ENCODE data around the gene HACD2.

HACD2 gene

GRCh38 chr3:123571973-123572365 lies 12.9 kb downstream of the HACD2 start:
- DNase-seq (ENCODE audit: extremely low read depth, insufficient read length), result no peak
- H3K27me3 ChIP-seq (replicated peaks; ENCODE audit: control insufficient read depth, insufficient read depth, low read length), result no peaks in the 10 kb centered on the region
- peaks cover 2% of the 10 kb centered on the region; the same call in 1 of the 2 replicates for H3K36me3 ChIP-seq (ENCODE audit: control insufficient read depth, insufficient read depth, low read length)
- H3K4me3 ChIP-seq (replicated peaks; ENCODE audit: low read depth, low read length), result no peak overlapping the region
- no peak for TF ChIP-seq CTCF (IDR thresholded peaks at IDR 0.05; ENCODE audit: insufficient read depth, low read length, poor library complexity, severe bottlenecking)

GRCh38 chr3:123571264-123571972 lies 13.4 kb downstream of the HACD2 start:
- no peak for TF ChIP-seq CTCF (IDR thresholded peaks at IDR 0.05; ENCODE audit: insufficient read depth, low read length, poor library complexity, severe bottlenecking)
- Histone ChIP-seq H3K4me3 (replicated peaks; ENCODE audit: low read depth, low read length) (no peak overlapping the region), H3K27me3 (replicated peaks; ENCODE audit: control insufficient read depth, insufficient read depth, low read length) (no peaks in the 10 kb centered on the region), H3K36me3 (ENCODE audit: control insufficient read depth, insufficient read depth, low read length) (peaks cover 4% of the 10 kb centered on the region)
- DNase-seq (ENCODE audit: extremely low read depth, insufficient read length), result no peak

- DNase-seq (ENCODE audit: extremely low read depth, insufficient read length), result no peak
- H3K36me3 ChIP-seq (ENCODE audit: control insufficient read depth, insufficient read depth, low read length), result peaks cover 6% of the 10 kb centered on the region
- H3K27me3 ChIP-seq (replicated peaks; ENCODE audit: control insufficient read depth, insufficient read depth, low read length), result no peaks in the 10 kb centered on the region
- H3K4me3 ChIP-seq (replicated peaks; ENCODE audit: low read depth, low read length), result no peak overlapping the region
- TF ChIP-seq CTCF (IDR thresholded peaks at IDR 0.05; ENCODE audit: insufficient read depth, low read length, poor library complexity, severe bottlenecking), result no peak
These were observed 16.0 kb downstream of the HACD2 start for GRCh38 chr3:123568875-123569274.

- H3K27me3 ChIP-seq (replicated peaks; ENCODE audit: control insufficient read depth, insufficient read depth, low read length), result no peaks in the 10 kb centered on the region
- peaks cover 6% of the 10 kb centered on the region for H3K36me3 ChIP-seq (ENCODE audit: control insufficient read depth, insufficient read depth, low read length)
- no peak for TF ChIP-seq CTCF (IDR thresholded peaks at IDR 0.05; ENCODE audit: insufficient read depth, low read length, poor library complexity, severe bottlenecking)
These were observed 16.8 kb downstream of the HACD2 start for GRCh38 chr3:123568034-123568433.

GRCh38 chr3:123564056-123564455 lies 20.8 kb downstream of the HACD2 start:
- no peak for DNase-seq (ENCODE audit: extremely low read depth, insufficient read length)
- Histone ChIP-seq H3K4me3 (replicated peaks; ENCODE audit: low read depth, low read length) (no peak overlapping the region), H3K36me3 (ENCODE audit: control insufficient read depth, insufficient read depth, low read length) (peaks cover 6% of the 10 kb centered on the region), H3K27me3 (replicated peaks; ENCODE audit: control insufficient read depth, insufficient read depth, low read length) (no peaks in the 10 kb centered on the region)
- TF ChIP-seq CTCF (IDR thresholded peaks at IDR 0.05; ENCODE audit: insufficient read depth, low read length, poor library complexity, severe bottlenecking), result no peak

More at GRCh38 chr3:123568034-123568433, 16.8 kb downstream of the HACD2 start:
- H3K4me3 ChIP-seq (replicated peaks; ENCODE audit: low read depth, low read length), result no peak overlapping the region
- no peak for DNase-seq (ENCODE audit: extremely low read depth, insufficient read length)
